Suppressor macrophage treated with lipopolysaccharide for 4 hours (primary cell): ENCODE results near the gene DNAJC1.
"Not testable (repeated sequence)": the region's sequence is repeated elsewhere in the genome, so short reads cannot be mapped to it uniquely, and the experiment has no call there.

Source experiments
- DNase-seq: peaks from one replicate; pipeline ENCODE4 v3.0.0-alpha.2; 2020

Gene DNAJC1

DNA sequence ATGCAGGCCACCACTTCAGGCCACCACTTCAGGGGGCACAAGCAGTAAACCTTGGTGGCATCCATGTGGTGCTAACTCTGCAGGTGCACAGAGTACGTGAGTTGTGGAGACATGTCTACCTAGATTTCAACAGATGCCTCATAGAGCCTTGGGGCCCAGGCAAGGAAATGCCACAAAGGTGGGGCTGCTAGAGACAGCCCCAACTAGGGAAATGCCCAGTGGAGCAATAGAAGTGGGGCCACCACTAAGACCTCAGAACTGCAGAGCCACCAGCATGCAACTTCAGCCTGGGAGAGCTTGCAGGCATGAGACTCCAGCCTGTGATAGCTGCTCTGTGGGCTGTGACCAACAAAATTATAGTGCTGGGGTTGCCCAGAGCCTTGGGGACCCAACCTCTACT, 107.6 kb downstream of the DNAJC1 start:
- no peak for DNase-seq

DNA sequence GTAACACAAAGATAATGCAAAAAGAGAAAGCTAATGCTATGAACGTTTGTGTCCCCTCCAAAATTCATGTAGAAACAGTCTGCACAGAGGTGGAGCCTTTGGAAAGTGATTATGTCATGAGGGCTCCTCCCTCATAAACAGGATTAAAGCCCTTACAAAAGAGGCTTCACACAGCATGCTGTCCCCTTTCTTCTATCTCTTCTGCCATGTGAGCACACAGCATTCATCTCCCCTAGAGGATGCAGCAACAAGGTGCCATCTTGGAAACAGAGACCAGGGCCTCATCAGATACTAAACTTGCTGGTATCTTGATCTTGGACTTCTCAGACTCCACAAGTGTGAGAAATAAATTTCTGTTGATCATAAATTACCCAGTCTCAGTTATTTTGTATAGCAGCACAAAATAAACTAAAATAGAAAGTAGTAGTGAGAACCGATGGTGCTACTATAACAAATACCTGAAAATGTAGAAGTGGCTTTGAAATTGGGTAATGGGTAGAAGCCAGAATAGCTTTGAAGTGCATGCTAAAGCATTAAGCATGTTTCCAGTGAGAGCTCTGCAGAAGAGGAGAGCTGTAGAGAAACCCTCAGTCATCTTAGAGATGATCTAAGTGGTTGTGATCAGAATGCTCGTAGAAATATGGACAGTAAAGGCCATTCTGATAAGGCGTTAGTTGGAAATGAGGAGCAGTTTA, 108.7 kb downstream of the DNAJC1 start:
- no peak for DNase-seq

DNA sequence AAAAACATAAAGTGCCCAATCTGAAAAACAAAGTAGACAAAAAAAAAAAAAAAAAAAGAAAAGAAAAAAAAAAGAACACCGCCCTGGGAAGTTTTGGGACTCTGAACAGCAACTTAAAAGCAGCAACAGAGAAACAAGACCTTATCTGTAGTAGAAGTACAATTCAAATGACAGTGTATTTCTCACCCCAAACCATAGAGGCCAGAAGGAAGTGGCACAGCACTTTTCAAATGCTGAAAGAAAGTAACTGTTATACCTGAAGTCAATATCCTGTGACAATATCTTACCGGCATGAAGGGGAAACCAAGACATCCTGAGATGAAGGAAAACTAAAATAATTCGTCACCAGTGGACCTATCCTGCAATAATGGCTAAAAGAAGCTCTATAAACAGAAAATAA, 112.1 kb downstream of the DNAJC1 start:
- DNase-seq, result no peak

DNA sequence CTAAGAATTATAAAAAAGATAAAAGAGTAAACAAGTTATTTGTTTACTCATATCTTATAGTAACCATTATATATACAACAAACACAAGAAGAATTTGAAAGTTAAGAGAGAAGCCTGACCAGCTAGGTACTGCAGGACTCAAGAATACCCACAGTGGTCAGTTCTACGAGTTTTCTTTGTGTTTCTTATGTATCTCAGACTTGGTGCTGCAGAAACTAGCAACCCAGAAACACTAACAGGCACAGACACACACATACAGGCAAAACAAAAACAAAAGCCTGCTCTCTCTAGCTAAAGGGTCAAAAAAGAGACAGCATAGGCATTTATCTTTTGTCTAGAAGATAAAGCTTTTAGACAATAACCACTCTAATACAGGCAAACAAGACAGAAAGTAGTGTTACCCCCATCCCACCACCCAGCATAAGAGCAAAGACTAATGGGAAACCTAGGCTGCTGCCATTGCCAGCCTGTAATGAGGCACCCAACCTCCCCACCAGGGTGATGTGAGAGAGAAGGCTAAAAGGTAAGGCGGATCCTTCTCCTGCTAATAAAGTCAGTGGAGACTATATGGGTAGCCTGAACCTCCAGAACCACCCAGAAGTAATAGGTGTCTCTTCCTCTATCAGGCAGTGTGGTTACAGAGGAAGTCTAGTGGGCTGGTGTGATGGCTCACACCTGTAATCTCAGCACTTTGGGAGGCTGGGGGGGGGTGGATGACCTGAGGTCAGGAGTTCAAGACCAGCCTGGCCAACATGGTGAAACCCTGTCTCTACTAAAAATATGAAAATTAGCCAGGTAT, 113.9 kb downstream of the DNAJC1 start:
- DNase-seq, result no peak

DNA sequence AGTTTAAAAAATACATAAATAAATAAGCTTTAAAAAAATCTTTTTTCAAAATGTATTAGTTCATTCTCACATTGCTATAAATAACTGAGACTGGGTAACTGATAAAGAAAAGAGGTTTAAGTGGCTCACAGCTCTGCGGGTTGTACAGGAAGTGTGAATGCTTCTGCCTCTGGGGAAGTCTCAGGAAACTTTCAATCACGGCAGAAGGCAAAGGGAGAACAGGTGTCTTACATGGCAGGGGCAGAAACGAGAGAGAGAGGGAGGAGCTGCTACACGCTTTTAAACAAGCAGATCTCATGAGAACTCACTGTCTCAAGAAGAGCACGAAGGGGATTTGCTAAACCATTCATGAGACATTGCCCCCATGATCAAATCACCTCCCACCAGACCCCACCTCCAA, 114.6 kb downstream of the DNAJC1 start:
- DNase-seq, result no peak

DNA sequence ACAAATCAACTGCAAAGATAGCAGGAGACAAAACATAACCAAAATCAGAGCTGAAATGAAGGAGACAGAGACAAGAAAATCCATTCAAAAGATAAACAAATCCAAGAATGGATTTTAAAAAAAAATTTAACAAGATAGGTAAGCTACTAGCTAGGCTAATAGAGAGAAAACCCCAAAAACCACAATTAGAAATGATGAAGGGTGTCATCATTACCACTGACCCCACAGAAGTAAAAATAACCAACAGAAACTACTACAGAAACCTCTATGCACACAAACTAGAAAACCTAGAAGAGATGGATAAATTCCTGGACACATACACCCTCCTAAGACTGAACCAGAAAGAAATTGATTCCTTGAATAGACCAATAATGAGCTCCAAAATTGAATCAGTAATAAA, 117.6 kb downstream of the DNAJC1 start:
- DNase-seq, result no peak

DNA sequence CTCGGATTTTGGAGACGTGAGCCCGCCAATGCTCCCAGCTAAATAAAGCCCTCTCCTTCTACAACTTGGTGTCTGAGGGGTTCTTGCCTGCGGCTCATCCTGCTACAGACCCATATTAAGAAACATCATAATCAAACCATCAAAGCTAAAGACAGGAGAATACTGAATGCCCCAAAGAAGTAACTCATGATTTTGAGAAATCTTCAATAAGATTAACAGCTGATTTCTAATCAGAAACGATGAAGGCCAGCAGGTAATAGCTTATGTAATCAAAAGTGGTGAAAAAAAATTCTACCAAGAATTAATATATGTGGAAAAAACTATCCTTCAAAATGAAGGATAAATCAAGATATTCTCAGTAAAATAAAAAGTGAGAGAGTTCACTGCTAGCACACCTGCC, 130.3 kb downstream of the DNAJC1 start:
- DNase-seq, result no peak

DNA sequence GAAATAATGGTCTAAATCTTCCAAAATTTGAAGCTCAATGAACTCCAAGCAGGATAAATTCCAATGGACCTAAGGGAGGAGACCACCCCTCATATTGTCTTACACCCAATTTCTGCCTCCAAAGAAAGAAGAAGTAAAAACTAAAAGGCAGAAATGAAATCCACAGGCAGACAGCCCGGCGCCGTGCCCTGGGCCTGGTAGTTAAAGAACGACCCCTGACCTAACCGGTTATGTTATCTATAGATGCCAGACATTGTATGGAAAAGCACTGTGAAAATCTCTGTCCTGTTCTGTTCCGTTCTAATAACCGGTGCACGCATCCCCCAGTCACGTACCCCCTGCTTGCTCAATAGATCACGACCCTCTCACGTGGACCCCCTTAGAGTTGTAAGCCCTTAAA, 130.8 kb downstream of the DNAJC1 start:
- DNase-seq, result not testable (repeated sequence)

DNA sequence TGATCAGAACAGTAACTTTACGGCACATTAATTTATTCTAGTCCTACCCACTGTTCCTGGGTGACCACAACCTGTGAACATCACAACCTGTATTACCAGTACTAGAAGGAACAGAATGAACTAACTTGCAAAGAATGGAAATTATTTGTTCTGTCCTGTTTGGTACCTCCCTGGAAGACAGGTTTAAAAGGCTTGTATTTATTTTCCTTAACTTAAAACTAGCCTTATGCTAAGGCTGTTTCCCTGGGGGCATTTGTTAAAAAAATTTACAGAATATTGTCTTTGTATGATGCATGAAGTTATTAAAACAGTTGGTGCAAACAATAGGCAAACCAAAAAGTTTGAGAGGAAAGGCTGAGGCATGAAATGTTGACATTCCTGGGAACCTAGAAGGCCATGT, 132.7 kb downstream of the DNAJC1 start:
- DNase-seq, result no peak

DNA sequence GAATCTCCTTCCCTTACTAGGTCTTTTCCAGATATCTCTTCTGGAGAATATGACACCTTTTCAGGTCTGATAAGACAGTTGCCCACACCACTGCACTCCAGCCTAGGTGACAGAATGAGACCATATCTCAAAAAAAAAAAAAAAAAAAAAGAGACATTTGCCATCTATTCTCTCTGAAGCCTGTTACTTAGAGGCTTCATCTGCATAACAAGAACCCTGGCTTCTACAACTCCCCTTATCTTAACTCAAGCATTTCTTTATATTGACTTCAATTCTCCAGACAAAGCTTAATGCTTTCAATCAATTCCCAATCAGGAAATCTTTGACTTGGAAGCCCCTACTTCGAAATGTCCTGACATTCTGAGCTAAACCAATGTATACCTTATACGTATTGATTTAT, 134.4 kb downstream of the DNAJC1 start:
- DNase-seq, result not testable (repeated sequence)

DNA sequence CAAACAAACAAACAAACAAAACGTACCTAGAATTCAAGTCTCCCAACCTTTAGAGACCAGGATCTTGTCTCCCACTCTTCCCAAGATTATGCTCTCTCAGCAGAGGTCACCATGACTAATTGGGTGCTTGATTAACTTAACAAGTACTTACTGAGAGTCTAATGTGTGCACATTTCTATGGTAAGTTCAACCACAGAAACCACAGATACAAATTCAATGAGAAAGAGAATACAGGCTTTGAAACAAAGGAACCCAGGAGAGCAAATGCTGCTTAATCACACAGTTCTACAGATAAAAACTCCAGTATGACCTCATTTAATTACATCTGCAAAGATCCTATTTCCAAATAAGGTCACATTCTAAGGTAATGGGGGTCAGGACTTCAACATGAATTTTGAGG, 142.8 kb downstream of the DNAJC1 start:
- DNase-seq, result no peak

DNA sequence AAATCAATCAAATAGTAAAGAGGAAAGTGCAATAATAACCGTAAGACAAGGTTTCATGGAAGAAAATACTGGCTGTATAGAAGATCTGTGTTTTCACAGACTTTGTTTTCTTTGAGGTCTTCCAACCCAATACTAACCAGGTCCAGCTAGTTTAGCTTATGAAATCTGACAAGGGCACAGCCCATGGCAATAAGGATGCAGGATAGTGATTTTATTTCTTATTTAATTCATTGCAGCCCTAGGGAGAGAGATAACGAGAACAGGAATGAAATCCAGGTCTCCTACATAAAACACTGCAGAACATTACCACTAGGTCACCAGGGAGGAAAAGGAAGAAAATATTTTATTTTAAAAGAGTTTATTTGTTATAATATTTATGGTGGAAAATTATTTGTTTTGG, 145.1 kb downstream of the DNAJC1 start:
- no peak for DNase-seq

DNA sequence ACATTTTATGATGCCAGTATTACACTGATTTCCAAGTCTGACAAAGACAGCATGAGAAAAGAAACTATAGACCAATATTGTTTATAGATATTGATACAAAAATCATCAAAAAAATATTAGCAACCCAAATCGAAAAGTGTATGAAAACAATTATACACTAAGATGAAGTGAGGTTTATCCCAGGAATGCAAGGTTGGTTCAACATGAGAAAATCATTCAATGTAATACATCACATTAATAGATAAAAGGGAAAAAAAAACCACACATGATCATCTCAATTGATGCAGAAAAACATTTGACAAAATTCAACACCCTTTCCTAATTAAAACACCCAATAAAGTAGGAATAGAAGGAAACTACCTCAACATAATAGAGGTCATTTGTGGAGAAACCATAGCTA, 153.9 kb downstream of the DNAJC1 start:
- DNase-seq, result no peak

DNA sequence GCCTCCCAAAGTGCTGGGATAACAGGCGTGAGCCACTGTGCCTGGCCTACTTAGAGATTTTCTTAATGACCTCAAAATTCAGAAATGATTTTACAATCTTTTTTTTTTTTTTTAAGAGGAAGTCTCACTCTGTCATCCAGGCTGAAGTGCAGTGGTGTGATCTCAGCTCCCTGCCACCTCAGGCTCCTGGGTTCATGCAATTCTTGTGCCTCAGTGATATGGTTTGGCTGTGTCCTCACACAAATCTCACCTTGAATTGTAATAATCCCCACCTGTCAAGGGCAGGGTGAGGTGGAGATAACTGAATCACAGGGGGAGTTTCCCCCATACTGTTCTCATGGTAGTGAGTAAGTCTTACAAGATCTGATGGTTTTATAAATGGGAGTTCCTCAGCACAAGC, 159.9 kb downstream of the DNAJC1 start:
- no peak for DNase-seq

DNA sequence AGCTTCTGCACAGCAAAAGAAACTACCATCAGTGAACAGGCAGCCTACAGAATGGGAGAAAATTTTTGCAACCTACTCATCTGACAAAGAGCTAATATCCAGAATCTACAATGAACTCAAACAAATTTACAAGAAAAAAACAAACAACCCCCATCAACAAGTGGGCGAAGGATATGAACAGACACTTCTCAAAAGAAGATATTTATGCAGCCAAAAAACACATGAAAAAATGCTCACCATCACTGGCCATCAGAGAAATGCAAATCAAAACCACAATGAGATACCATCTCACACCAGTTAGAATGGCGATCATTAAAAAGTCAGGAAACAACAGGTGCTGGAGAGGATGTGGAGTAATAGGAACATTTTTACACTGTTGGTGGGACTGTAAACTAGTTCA, 162.3 kb downstream of the DNAJC1 start:
- not testable (repeated sequence) for DNase-seq

DNA sequence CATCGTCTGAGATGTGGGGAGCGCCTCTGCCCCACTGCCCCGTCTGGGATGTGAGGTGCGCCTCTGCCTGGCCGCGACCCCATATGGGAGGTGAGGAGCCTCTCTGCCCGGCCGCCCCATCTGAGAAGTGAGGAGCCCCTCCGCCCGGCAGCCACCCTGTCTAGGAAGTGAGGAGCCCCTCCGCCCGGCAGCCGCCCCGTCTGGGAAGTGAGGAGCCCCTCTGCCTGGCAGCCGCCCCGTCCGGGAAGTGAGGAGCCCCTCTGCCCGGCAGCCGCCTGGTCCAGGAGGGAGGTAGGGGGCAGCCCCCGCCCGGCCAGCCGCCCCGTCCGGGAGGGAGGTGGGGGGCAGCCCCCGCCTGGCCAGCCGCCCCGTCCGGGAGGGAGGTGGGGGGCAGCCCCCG, 166.0 kb downstream of the DNAJC1 start:
- DNase-seq, result not testable (repeated sequence)

DNA sequence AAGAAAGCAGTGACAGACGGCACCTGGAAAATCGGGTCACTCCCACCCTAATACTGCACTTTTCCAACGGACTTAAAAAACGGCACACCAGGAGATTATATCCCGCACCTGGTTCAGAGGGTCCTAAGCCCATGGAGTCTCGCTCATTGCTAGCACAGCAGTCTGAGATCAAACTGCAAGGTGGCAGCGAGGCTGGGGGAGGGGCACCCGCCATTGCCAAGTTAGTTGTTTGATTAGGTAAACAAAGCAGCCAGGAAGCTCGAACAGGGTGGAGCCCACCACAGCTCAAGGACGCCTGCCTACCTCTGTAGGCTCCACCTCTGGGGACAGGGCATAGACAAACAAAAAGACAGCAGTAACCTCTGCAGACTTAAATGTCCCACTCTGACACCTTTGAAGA, 169.0 kb downstream of the DNAJC1 start:
- DNase-seq, result not testable (repeated sequence)

DNA sequence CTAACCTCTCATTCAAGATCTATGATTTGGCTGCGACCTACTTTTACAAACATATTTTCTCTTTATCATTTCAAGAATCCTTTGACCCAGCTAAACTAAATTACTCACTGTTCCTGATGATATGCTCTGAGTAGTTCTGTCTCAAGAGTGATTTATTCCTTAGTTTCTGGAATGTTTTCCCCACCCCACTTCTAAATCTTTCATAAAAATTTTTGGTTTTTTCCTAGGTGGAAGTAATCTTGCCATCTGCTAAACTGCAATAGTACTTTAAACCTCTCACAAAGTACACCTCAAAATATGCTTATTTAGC, 170.8 kb downstream of the DNAJC1 start:
- no peak for DNase-seq

DNA sequence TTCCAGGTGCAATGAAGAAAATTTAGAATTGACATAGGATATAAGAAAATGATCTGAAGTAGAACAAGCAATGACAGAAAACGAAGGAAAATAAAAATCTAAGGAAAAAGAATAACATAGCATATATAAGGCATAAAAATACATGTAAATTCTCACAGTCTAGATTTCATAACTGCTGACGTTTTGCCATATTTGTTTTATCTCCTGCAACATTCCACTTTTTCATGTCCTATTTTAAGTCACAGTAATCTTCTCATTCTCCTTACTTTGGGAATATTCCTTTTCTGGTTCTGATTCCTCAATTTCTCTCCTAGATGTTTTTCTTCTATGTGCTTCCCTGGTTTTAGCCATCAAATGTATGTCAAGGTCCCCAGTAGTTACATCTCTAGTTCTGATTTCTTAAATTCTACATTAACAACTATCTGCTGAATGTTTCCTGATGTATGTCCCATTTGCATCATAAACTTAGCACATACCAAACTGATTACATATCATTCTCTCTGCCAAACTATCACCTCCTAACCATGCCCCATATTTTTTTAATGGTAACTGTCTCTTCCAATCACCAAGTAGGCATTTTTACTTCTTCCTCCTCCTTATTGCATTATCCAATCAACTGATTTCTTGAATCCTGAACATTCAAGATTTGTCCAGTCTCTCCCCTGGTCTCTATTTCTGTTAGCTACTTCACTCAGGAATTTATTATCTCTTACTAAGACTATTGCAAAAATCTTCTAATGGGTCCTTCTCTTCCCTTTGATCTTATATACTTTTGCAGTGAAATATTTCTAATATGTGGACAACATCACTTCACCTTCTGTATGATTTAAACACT, 171.3 kb downstream of the DNAJC1 start:
- no peak for DNase-seq

DNA sequence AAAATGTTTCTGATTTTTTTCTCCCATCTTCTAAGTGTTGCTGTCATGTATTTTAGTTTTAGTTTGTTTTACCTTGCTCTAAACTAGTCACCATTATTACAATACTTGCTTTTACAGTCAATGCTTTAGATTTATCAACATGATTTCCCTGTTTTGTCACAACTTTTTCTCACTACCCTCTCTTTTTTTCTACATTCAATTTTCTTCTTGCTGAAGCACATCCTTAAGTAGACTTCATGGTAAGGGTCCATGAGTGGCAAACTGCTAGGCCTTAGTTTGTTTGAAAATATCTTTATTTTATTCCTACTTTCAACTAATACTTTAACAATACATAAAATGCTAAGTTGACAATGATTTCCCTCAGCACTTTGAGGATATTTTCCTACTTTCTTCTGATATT, 173.5 kb downstream of the DNAJC1 start:
- no peak for DNase-seq

DNA sequence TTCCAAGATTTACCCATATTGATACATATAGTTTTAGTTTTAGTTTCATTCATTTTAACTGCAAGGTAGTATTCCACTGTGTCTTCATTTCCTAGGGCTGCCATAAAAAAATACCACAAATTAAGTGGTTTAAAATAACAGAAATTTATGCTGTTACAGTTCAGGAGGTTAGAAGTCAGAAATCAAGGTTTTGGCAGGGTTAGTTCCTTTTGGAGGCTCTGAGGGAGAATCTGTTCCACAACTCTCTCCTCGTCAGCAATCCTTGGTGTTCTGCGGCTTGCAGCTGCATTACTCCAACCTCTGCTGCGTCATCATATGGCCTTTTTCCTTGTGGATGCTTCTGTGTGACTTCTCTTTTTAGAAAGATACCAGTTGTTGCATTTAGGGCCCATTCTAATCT, 176.2 kb downstream of the DNAJC1 start:
- DNase-seq, result no peak

DNA sequence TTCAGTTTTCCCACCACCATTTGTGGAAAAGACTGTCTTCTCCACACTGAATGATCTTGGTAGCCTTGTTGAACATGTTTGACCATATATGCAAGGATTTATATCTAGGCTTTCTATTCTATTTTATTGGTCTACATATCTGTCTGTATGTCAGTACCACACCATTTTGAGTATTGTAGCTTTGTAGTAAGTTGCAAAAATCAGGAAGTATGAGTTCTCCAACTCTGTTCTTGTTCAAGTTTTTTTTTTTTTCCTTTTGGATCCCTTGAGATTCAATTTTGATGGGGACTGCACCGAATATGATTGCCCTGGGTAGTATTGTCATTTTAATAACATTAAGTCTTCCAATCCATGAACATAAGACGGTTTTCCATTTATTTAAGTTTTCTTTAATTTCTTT, 176.8 kb downstream of the DNAJC1 start:
- no peak for DNase-seq

DNA sequence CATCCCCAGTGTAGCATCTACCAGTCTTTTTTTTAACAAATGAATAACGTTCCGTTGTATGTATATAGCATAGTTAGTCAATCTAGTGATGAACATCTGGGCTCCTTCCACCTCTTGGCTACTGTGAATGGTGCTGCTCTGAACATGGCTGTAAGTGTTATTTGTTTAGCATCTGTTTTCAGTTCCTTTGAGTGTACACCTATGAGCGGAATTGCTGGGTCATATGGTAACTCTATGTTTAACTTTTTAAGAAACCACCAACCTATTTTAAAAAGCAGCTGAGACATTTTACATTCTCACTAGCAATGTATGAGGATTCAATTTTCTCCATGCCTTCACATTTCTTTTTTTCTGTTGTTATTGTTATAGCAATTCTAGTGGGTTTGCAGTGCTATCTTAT, 178.2 kb downstream of the DNAJC1 start:
- DNase-seq, result no peak

DNA sequence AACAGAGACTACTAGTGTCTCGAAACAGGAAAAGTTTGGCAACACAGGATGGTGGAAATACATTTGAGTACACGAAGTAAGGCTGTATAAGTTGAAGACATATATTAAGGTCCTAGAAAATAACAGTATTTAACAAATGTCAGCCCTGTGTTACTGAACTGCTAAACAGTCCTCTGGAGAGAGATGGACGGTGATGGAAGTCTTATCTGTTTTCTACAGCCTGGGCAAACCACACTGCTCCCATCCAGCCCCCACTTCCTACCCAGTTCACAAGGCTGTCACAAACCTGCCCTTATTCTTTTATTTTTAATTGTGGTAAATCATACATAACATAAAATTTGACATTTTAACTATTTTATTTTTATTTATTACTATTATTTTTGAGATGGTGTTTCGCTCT, 179.1 kb downstream of the DNAJC1 start:
- no peak for DNase-seq
